ENCODE measurements around the gene SETD2. TPM values are rescaled to one million over a fixed set of nuclear protein-coding genes. Genes with fewer than 3 reads are reported as not detected.
"Not testable (repeated sequence)": the region's sequence is repeated elsewhere in the genome, so short reads cannot be mapped to it uniquely, and the experiment has no call there.

The SETD2 gene
- total and polyA plus RNA-seq, 4 donors: 7.6 to 37.6 (median 19.0) TPM

- 94% methylated on average over 3 of the region's 3 CpGs for WGBS
- no peaks in the 10 kb centered on the region for H3K27me3 ChIP-seq (ENCODE audit: control insufficient read depth in 4 of 4, insufficient read depth in 4 of 4, low read length in 3 of 4)
- H3K36me3 ChIP-seq (ENCODE audit: control insufficient read depth in 4 of 4, insufficient read depth in 3 of 4, low read depth in 1 of 4, low read length in 3 of 4): no peaks in the 10 kb centered on the region
- no peak for TF ChIP-seq NR2F2 (IDR thresholded peaks at IDR 0.05)
- TF ChIP-seq EGR1 (IDR thresholded peaks at IDR 0.05; ENCODE audit: low read depth in 2 of 2): no peak
- no peak for TF ChIP-seq HNF4G (IDR thresholded peaks at IDR 0.05)
- TF ChIP-seq JUND (IDR thresholded peaks at IDR 0.05): no peak
- TF ChIP-seq FOXA1 (IDR thresholded peaks at IDR 0.05): no peak
- no peak for TF ChIP-seq ZBTB33 (IDR thresholded peaks at IDR 0.05)
- TF ChIP-seq REST (IDR thresholded peaks at IDR 0.05): no peak
- TF ChIP-seq YY1 (IDR thresholded peaks at IDR 0.05): no peak
- TF ChIP-seq HNF4A (conservative IDR thresholded peaks at IDR 0.05): no peak
- no peak for TF ChIP-seq GABPA (IDR thresholded peaks at IDR 0.05 in 1 of 2, conservative IDR thresholded peaks at IDR 0.05 in 1 of 2)
- no peak for TF ChIP-seq MAX (IDR thresholded peaks at IDR 0.05)
- TF ChIP-seq TAF1 (conservative IDR thresholded peaks at IDR 0.05): no peak
- TF ChIP-seq RAD21 (IDR thresholded peaks at IDR 0.05): no peak
- TF ChIP-seq FOXA2 (IDR thresholded peaks at IDR 0.05): no peak
- no peak for TF ChIP-seq SP1 (IDR thresholded peaks at IDR 0.05)
- TF ChIP-seq CTCF (IDR thresholded peaks at IDR 0.05; ENCODE audit: low read depth, low read length, missing input control): no peak
- no peak for TF ChIP-seq RXRA (IDR thresholded peaks at IDR 0.05)
- no peak overlapping the region for H3K27ac ChIP-seq (ENCODE audit: low read depth in 1 of 2, low read length in 2 of 2)
- DNase-seq (ENCODE audit: low spot score): no peak
- no peak overlapping the region for H3K4me3 ChIP-seq (ENCODE audit: low read depth in 1 of 3, low read length in 3 of 3)
- no peaks in the 10 kb centered on the region for H3K9me3 ChIP-seq (ENCODE audit: control insufficient read depth in 4 of 4, low read length in 3 of 4)
- no peak overlapping the region for H3K9ac ChIP-seq (ENCODE audit: low read depth in 1 of 2, low read length in 2 of 2)
- H3K4me1 ChIP-seq (ENCODE audit: control insufficient read depth in 4 of 4, insufficient read depth in 4 of 4, low read length in 3 of 4): no peaks in the 10 kb centered on the region
Observed at GRCh38 chr3:47210863-47211405, 47.0 kb upstream of the SETD2 start.

- H3K36me3 ChIP-seq (ENCODE audit: control insufficient read depth in 4 of 4, insufficient read depth in 3 of 4, low read depth in 1 of 4, low read length in 3 of 4); H3K27ac ChIP-seq (ENCODE audit: low read depth in 1 of 2, low read length in 2 of 2); DNase-seq (ENCODE audit: low spot score); H3K9me3 ChIP-seq (ENCODE audit: control insufficient read depth in 4 of 4, low read length in 3 of 4); H3K27me3 ChIP-seq (ENCODE audit: control insufficient read depth in 4 of 4, insufficient read depth in 4 of 4, low read length in 3 of 4); H3K4me1 ChIP-seq (ENCODE audit: control insufficient read depth in 4 of 4, insufficient read depth in 4 of 4, low read length in 3 of 4); H3K9ac ChIP-seq (ENCODE audit: low read depth in 1 of 2, low read length in 2 of 2); H3K4me3 ChIP-seq (ENCODE audit: low read depth in 1 of 3, low read length in 3 of 3): not testable (repeated sequence)
- 96% methylated on average over 5 of the region's 5 CpGs for WGBS
Observed at GRCh38 chr3:47206022-47206421, 42.1 kb upstream of the SETD2 start.
